Subcutaneous adipose tissue (tissue), 4 donors: ENCODE data around the gene ZBBX. TPM values are rescaled to one million over a fixed set of nuclear protein-coding genes. Genes with fewer than 3 reads are reported as not detected.

Experiments
- total RNA-seq, 4 donors: library from RNA; depleted of rRNA; stranded (reverse); fragments of >200 nt; gene quantifications; one replicate each; pipeline ENCODE4 v1.1.0, GENCODE V29; 2016
- TF ChIP-seq, protein P1 (sequence below): fragments of 450-650 bp; IDR thresholded peaks from one replicate; pipeline ENCODE4 v1.5.1; 2016; ENCODE audit warnings: low read depth, mild to moderate bottlenecking, control low read depth, antibody characterized with exemption, moderate library complexity

Gene ZBBX
- total RNA-seq: not detected

GRCh38 chr3:167380004-167380689 lies at the start of gene ZBBX:
Gene ZBBX, minus strand, starts transcription at chr3:167380297. Its CDS starts 7,396 bp downstream, at chr3:167372901.
- TF ChIP-seq, protein P1, sequence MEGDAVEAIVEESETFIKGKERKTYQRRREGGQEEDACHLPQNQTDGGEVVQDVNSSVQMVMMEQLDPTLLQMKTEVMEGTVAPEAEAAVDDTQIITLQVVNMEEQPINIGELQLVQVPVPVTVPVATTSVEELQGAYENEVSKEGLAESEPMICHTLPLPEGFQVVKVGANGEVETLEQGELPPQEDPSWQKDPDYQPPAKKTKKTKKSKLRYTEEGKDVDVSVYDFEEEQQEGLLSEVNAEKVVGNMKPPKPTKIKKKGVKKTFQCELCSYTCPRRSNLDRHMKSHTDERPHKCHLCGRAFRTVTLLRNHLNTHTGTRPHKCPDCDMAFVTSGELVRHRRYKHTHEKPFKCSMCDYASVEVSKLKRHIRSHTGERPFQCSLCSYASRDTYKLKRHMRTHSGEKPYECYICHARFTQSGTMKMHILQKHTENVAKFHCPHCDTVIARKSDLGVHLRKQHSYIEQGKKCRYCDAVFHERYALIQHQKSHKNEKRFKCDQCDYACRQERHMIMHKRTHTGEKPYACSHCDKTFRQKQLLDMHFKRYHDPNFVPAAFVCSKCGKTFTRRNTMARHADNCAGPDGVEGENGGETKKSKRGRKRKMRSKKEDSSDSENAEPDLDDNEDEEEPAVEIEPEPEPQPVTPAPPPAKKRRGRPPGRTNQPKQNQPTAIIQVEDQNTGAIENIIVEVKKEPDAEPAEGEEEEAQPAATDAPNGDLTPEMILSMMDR: no peak

DNA sequence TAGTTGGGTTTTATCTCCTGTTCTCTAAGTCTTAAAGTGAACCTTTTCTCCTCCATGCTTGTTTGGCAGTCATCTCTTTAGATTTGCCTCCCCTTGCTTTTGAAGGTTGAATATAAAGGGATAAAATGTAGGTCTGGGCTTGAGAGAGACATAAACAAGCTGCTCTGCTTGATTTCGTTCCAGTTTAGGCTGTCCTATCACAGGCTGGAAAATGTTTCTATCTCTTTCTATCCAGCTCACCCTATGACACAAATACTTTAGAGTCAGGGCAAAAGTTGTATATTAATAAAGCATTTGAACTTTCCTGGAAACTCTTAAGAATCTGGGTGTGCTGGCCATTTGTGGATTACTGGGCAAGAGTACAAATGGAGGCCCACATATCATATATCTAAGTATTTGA lies 29.5 kb upstream of the ZBBX start:
- TF ChIP-seq, protein P1: no peak

- TF ChIP-seq, protein P1: no peak
Observed at GRCh38 chr3:167406876-167407492, 26.9 kb upstream of the ZBBX start.

GRCh38 chr3:167397826-167398225 lies 17.7 kb upstream of the ZBBX start:
- TF ChIP-seq, protein P1: no peak

DNA sequence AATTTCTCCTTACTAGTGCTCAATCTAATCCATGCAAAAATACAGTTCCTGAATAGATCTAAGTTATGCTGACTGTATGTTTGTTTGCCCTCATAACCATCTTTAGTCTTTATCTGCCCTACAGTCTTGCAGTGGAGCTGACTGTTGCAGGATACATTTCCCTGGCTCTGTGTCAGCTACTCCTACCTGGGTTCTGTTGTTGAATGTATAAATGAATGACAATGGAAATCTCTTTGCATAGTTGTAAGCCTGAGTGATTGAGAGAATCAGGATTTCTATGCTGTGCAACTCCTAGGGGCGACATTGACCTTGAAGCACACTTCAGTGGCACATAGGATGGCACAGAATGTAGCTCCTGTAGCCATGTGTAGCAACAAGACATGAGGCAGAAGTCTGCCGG lies 16.0 kb upstream of the ZBBX start:
- TF ChIP-seq, protein P1: no peak

DNA sequence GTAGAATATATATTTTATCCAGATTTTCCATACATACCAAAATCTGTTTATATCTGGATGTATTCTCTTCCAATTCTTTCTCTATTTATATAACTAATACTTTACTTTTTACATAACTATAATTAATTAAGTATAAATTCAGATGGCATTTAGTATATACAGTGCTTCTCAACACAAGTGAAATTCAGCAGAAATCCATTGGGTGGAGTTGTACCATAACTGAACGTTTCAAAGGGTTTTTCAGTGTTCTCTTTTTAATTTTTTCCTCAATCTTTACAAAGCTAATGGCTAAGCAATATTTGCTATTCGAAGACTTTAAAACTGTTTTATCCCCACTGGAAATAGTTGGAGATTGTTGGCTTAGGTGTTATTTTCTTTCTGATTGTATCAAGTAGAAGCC lies 13.9 kb upstream of the ZBBX start:
- TF ChIP-seq, protein P1: no peak

- TF ChIP-seq, protein P1: no peak
Observed at GRCh38 chr3:167382155-167382554, 2.1 kb upstream of the ZBBX start.
